AG09309 (cell line): ENCODE measurements around the gene TBCD.

Experiments
- DNase-seq: peaks from one replicate; pipeline ENCODE4 v3.0.0-alpha.2; 2010; ENCODE audit warnings: low read depth
- H3K4me3 ChIP-seq: 2 replicates; pipeline ENCODE4 v1.5.1; 2011; ENCODE audit warnings: mild to moderate bottlenecking, low read depth, low read length, moderate library complexity; ENCODE audit not compliant: control insufficient read depth
- TF ChIP-seq, protein P1 (sequence below): IDR thresholded peaks from 2 replicates; pipeline ENCODE4 v1.5.1; 2011; ENCODE audit warnings: mild to moderate bottlenecking, low read depth, low read length, inconsistent platforms; ENCODE audit not compliant: insufficient read depth, control insufficient read depth; ENCODE audit errors: missing control alignments

TBCD gene

DNA sequence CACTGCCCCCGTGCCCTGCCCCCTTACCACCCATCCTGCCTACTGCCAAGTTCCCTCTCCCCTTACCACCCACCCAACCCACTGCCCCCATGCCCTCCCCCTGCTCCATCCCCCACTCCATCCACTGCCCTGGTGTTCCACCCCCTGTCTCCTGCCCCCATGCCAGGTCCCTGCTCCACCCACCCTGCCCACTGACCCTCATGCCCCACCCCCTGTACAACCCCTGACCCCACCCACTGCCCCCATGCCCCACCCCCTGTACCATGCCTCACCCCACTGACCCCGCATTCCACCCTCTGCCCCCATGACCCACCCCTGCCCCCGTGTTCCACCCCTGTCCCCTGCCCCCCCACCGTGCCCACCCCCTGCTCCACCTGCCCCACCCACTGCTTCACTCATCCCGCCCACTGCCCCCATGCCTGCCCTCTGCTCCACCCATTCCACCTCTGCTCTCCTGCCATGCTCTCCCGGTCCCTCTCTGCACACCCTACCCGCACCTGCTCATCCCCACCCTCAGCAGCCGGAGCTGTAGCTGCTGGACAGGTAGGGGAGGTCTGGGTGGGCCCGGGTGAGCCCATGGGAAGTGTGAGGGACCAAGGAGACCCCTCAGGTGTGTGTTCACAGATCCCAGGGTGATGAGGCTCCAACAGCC, 42.7 kb upstream of the TBCD start:
- no peak for DNase-seq
- TF ChIP-seq, protein P1, sequence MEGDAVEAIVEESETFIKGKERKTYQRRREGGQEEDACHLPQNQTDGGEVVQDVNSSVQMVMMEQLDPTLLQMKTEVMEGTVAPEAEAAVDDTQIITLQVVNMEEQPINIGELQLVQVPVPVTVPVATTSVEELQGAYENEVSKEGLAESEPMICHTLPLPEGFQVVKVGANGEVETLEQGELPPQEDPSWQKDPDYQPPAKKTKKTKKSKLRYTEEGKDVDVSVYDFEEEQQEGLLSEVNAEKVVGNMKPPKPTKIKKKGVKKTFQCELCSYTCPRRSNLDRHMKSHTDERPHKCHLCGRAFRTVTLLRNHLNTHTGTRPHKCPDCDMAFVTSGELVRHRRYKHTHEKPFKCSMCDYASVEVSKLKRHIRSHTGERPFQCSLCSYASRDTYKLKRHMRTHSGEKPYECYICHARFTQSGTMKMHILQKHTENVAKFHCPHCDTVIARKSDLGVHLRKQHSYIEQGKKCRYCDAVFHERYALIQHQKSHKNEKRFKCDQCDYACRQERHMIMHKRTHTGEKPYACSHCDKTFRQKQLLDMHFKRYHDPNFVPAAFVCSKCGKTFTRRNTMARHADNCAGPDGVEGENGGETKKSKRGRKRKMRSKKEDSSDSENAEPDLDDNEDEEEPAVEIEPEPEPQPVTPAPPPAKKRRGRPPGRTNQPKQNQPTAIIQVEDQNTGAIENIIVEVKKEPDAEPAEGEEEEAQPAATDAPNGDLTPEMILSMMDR, result no peak
- H3K4me3 ChIP-seq, result no peak overlapping the region

DNA sequence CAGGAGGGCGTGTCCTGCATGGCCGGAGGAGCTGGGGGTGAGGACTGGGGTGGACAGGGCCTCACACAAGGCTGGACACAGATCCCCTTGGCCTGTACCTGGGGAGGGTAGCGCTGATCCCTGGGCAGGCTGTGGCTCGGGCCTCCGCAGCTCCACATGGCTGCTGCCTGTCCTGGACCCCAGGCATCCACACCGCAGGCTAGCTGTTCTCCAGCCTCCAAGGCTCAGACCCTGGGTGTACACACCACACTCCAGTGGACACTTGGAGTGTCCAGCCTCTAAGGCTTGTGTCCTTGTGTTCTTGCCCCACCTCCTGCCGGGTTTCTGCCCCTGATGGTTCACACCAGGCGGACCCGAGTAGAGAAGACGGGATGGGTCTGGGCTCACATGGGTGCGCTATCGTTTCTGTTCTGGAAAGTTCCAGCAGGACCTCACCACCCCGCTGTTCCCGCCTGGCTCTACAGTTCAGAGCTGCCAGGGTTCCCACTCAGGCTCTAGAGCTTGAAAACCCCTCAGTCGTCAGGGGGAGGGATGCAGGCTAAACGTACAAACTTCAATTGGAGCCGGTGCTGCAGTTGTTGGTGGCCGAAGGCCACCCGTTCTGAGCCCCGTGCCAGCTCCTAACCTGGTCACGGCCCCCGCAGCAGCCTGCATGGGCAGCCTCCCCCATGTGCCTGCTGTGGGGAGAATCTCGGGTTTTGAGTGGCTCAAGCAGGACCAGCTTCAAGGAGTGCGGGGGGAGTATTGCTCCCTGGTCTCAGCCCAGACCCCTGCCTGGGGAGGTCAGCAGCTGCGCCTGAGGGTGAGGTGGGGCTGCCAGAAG, 42.0 kb upstream of the TBCD start:
- DNase-seq, result no peak
- TF ChIP-seq, protein P1, result no peak
- no peak overlapping the region for H3K4me3 ChIP-seq

DNA sequence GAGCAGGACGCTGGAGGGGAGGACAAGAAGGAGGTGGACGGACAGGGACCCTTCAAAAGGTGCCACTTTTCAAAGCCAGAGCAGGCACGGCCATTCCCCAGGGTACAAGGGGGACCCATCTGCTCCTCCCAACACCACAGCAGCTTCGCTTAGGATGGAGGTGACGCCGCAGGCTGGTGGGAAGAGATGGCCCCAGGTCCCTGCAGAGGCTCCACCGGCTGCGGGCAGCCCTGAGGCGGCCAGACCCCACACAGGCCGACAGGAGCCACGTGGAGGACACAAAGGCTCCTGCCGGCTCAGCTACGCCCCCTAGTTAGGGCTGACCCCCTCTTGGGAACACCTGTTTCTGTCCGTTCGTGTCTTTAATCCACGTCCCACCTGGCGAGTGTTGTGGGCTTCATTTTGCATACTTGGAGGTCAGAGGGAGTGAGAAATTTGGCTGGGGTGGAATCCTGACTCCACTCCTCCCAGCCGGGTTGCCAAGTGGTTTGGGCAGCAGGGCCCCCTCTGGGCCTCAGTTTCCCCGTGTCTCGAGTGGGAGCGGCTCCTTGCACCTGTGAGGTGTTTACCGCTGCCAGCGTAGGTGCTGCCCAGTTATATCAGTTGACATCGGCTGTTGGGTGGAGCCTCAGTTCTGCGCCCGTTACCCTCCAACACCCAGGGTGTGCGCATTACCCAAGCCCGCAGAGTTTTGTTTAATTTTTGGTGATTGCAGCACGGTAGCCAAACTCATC, 41.2 kb upstream of the TBCD start:
- TF ChIP-seq, protein P1, result no peak
- no peak for DNase-seq

DNA sequence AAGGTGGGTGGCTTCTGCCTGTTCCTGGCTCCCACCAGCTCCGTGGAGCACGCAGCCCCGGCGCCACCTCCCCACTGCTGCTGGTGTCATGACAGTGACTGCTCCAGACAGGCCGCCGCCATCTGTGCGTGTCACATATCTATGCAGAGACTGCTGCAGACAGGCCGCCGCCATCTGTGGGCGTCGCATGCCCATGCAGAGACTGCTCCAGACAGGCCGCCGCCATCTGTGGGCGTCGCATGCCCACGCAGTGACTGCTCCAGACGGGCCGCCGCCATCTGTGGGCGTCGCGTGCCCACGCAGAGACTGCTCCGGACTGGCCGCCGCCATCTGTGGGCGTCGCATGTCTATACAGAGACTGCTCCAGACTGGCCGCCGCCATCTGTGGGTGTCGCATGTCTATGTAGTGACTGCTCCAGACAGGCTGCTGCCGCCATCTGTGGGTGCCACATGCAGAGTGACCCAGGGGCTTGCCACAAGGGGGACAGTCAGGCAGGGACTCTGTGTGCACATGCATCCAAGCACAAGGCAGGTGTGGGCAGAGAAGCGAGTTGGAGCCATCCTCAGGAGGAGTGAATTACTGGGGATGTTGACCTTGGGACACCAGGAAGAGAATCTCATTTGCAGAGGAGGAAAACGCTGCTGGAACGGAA, 38.7 kb upstream of the TBCD start:
- DNase-seq, result no peak
- H3K4me3 ChIP-seq, result no peak overlapping the region
- TF ChIP-seq, protein P1, result no peak

More for the DNA sequence above, 41.2 kb upstream of the TBCD start:
- no peak overlapping the region for H3K4me3 ChIP-seq

DNA sequence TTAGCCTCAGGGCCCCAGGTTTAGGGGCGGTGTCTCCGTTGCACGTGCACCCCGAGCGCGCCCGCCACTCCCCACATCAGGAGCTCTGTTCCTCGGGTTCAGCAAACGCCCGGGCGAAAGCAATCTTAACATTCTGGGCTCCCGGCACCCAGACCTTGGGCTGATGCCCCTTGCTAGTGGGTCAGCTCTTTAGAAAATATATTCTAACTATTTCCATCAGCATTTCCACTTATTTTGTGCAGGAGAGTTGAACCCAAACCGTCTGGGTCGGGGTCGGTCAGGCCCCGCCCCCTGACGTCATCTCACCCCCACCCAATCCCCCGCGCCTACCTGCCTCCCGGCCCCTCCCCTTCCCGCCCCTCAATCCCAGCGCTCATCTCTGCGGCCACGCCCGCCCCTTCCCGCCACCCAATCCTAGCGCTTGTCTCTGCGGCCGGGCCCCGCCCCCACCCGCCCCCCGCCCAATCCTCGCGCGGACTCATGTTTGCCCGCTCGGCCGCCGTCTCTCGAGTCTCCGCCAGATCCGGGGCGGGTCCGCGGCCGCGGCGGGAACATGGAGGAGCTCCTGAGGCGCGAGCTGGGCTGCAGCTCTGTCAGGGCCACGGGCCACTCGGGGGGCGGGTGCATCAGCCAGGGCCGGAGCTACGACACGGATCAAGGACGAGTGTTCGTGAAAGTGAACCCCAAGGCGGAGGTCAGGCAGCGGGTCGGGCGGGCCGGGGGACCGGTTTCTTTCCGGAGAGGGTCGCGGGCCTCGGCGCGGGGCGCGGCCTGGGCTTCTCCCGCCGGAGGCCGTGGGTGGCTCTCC, 35.5 kb upstream of the TBCD start, which contains the start of gene FN3KRP:
FN3KRP (plus strand) TSS at position 504 of the 808 bp plus-strand sequence; CDS start at position 554, 50 bp downstream.
- TF ChIP-seq, protein P1, result no peak
- peak; percentile 38 for DNase-seq
- H3K4me3 ChIP-seq, result peak within 1 kb of the TSS; percentile 55
